Prostate gland (tissue), 1 donor: Measurements from ENCODE around the gene OR10S1.

Experiments used
- POLR2A ChIP-seq: fragments of 450-650 bp; IDR thresholded peaks from one replicate; pipeline ENCODE4 v1.6.1; 2016; ENCODE audit warnings: antibody characterized with exemption, mild to moderate bottlenecking
- POLR2AphosphoS5 ChIP-seq: sonication (generic); formaldehyde crosslinking; IDR thresholded peaks from one replicate; pipeline ENCODE4 v1.6.1; 2017; ENCODE audit warnings: antibody characterized with exemption

DNA sequence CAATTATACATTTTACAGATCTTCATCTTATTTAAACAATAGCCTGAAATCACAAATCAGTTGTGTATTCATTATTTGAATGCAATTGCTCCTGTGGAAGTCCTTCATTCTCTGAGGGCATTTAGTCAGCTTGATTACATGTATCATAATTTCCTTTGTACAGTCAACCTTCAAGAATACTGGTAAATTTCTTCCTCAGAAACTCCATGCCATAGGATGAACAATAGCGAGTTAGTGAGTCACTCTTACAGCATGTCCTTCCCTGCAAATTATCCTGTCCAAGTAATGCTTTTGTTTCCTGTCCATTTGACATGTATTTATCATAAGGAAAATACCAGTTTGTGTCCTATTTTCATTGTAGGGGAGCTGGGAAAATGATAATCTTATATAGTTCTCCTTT is 3.8 kb downstream of the OR10S1 start:
- TF ChIP-seq POLR2AphosphoS5 (no peak), POLR2A (no peak)
